ENCODE results near the gene BSG. TPM values are rescaled to one million over a fixed set of nuclear protein-coding genes. Genes with fewer than 3 reads are reported as not detected.

BSG gene
- total RNA-seq, 3 donors from 2014 or later, result 270 to 515 (median 282) TPM

- H3K27ac ChIP-seq, result no peak overlapping the region
- H3K4me3 ChIP-seq, result no peak overlapping the region
- peaks cover 0 to 2% of the 10 kb centered on the region in 2 donors for H3K27me3 ChIP-seq
- TF ChIP-seq, protein P1, sequence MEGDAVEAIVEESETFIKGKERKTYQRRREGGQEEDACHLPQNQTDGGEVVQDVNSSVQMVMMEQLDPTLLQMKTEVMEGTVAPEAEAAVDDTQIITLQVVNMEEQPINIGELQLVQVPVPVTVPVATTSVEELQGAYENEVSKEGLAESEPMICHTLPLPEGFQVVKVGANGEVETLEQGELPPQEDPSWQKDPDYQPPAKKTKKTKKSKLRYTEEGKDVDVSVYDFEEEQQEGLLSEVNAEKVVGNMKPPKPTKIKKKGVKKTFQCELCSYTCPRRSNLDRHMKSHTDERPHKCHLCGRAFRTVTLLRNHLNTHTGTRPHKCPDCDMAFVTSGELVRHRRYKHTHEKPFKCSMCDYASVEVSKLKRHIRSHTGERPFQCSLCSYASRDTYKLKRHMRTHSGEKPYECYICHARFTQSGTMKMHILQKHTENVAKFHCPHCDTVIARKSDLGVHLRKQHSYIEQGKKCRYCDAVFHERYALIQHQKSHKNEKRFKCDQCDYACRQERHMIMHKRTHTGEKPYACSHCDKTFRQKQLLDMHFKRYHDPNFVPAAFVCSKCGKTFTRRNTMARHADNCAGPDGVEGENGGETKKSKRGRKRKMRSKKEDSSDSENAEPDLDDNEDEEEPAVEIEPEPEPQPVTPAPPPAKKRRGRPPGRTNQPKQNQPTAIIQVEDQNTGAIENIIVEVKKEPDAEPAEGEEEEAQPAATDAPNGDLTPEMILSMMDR (IDR thresholded peaks at IDR 0.05), result no peak
- TF ChIP-seq POLR2AphosphoS5 (IDR thresholded peaks at IDR 0.05) (no peak), POLR2A (IDR thresholded peaks at IDR 0.05) (no peak)
- no peak for DNase-seq (ENCODE audit: low spot score in 2 of 2)
- no peaks in the 10 kb centered on the region for H3K4me1 ChIP-seq
- intact Hi-C loops (cut with DNase I; ENCODE audit: low total_unique reads), result no loop called here
- no peaks in the 10 kb centered on the region for H3K36me3 ChIP-seq
- H3K9me3 ChIP-seq, result no peaks in the 10 kb centered on the region
Measured at GRCh38 chr19:581399-582111, 9.2 kb downstream of the BSG start.

- no peaks in the 10 kb centered on the region for H3K36me3 ChIP-seq
- peaks cover 0 to 7% of the 10 kb centered on the region in 2 donors for H3K27me3 ChIP-seq
- intact Hi-C loops (cut with DNase I; ENCODE audit: low total_unique reads), result no loop called here
- no peak for DNase-seq (ENCODE audit: low spot score in 2 of 2)
- H3K4me1 ChIP-seq, result no peaks in the 10 kb centered on the region
- no peak overlapping the region for H3K27ac ChIP-seq
- TF ChIP-seq POLR2A (IDR thresholded peaks at IDR 0.05) (no peak), POLR2AphosphoS5 (IDR thresholded peaks at IDR 0.05) (no peak)
- TF ChIP-seq, protein P1 (IDR thresholded peaks at IDR 0.05), result no peak
- H3K4me3 ChIP-seq, result no peak overlapping the region
- H3K9me3 ChIP-seq, result no peaks in the 10 kb centered on the region
Measured at GRCh38 chr19:582497-583197, 10.3 kb downstream of the BSG start.

- no peaks in the 10 kb centered on the region for H3K9me3 ChIP-seq
- intact Hi-C loops (cut with DNase I; ENCODE audit: low total_unique reads), result no loop called here
Measured at GRCh38 chr19:583198-583967, 11.0 kb downstream of the BSG start.

DNA sequence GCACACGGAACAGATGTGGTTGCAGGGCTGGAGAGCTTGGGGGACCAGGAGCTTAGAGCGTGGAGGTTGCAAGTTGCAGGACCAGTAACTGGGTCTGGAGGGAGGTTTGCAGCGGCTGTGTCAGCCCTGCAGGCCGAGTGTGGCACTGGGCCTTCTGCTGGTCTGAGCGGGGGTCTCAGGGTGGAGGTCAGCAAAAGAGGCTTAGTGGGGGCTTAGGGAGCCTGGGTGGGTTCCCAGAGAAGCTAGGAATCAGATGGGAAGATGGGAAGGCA is 11.5 kb downstream of the BSG start:
- intact Hi-C loops (cut with DNase I; ENCODE audit: low total_unique reads), result no loop called here
- DNase-seq (ENCODE audit: low spot score in 2 of 2), result no peak

More at GRCh38 chr19:583198-583967, 11.0 kb downstream of the BSG start:
- peaks cover 0 to 13% of the 10 kb centered on the region in 2 donors for H3K27me3 ChIP-seq
- H3K4me1 ChIP-seq, result peaks cover 0 to 6% of the 10 kb centered on the region in 2 donors
- no peak overlapping the region for H3K4me3 ChIP-seq
- no peak for DNase-seq (ENCODE audit: low spot score in 2 of 2)
- H3K36me3 ChIP-seq, result no peaks in the 10 kb centered on the region
- TF ChIP-seq POLR2A (IDR thresholded peaks at IDR 0.05), result no peak
- TF ChIP-seq, protein P1 (IDR thresholded peaks at IDR 0.05), result no peak
- TF ChIP-seq POLR2AphosphoS5 (IDR thresholded peaks at IDR 0.05), result no peak
- H3K27ac ChIP-seq, result no peak overlapping the region

More for the DNA sequence above, 11.5 kb downstream of the BSG start:
- Histone ChIP-seq H3K27ac (no peak overlapping the region), H3K9me3 (no peaks in the 10 kb centered on the region), H3K4me1 (peaks cover 0 to 7% of the 10 kb centered on the region in 2 donors), H3K36me3 (no peaks in the 10 kb centered on the region), H3K4me3 (no peak overlapping the region), H3K27me3 (peaks cover 0 to 18% of the 10 kb centered on the region in 2 donors)
- TF ChIP-seq POLR2AphosphoS5 (IDR thresholded peaks at IDR 0.05), result no peak
- TF ChIP-seq, protein P1 (IDR thresholded peaks at IDR 0.05), result no peak
- no peak for TF ChIP-seq POLR2A (IDR thresholded peaks at IDR 0.05)

All from breast epithelium (tissue), 4 donors.